Gastroesophageal sphincter (tissue), 3 donors: ENCODE results near the gene RALGAPA1.

Experiments used
- EP300 ChIP-seq: sonication (generic); formaldehyde crosslinking; IDR thresholded peaks from one replicate; pipeline ENCODE4 v1.6.1; 2017; ENCODE audit warnings: antibody characterized with exemption, mild to moderate bottlenecking
- POLR2A ChIP-seq, 2 donors: fragments of 450-650 bp; IDR thresholded peaks; one replicate each; pipeline ENCODE4 v1.6.1; 2017; ENCODE audit warnings: antibody characterized with exemption in 2 of 2, mild to moderate bottlenecking in 2 of 2, moderate library complexity in 1 of 2
- POLR2AphosphoS5 ChIP-seq: sonication (generic); formaldehyde crosslinking; IDR thresholded peaks from one replicate; pipeline ENCODE4 v1.6.1; 2017; ENCODE audit warnings: antibody characterized with exemption
- TF ChIP-seq, protein P1 (sequence below), 4 experiments: fragments of 200-600 bp in 2 of 4; fragments of 450-650 bp in 2 of 4; sonication (generic) in 1 of 4; IDR thresholded peaks; one replicate each; pipeline ENCODE4 v1.5.1; 2017 to 2019; ENCODE audit warnings: antibody characterized with exemption in 4 of 4, mild to moderate bottlenecking in 2 of 4, moderate library complexity in 2 of 4

- TF ChIP-seq, protein P1, sequence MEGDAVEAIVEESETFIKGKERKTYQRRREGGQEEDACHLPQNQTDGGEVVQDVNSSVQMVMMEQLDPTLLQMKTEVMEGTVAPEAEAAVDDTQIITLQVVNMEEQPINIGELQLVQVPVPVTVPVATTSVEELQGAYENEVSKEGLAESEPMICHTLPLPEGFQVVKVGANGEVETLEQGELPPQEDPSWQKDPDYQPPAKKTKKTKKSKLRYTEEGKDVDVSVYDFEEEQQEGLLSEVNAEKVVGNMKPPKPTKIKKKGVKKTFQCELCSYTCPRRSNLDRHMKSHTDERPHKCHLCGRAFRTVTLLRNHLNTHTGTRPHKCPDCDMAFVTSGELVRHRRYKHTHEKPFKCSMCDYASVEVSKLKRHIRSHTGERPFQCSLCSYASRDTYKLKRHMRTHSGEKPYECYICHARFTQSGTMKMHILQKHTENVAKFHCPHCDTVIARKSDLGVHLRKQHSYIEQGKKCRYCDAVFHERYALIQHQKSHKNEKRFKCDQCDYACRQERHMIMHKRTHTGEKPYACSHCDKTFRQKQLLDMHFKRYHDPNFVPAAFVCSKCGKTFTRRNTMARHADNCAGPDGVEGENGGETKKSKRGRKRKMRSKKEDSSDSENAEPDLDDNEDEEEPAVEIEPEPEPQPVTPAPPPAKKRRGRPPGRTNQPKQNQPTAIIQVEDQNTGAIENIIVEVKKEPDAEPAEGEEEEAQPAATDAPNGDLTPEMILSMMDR (IDR thresholded peaks at IDR 0.05), result no peak
- TF ChIP-seq POLR2AphosphoS5, result no peak
- TF ChIP-seq EP300, result no peak
- no peak for TF ChIP-seq POLR2A (IDR thresholded peaks at IDR 0.05)
Observed at GRCh38 chr14:35758523-35759129, 50.5 kb downstream of the RALGAPA1 start.
